ENCODE results near the gene TRAF3. TPM values are rescaled to one million over a fixed set of nuclear protein-coding genes. Genes with fewer than 3 reads are reported as not detected.
A peak's percentile ranks its signal among the peaks of the same experiment; 100 is the strongest.

Gene TRAF3
- total RNA-seq, 1 experiment from 2014 or later: 37.6 TPM

- H3K27me3 ChIP-seq (ENCODE audit: control insufficient read depth, insufficient read depth, low read length): no peaks in the 10 kb centered on the region
- TF ChIP-seq, protein P1, sequence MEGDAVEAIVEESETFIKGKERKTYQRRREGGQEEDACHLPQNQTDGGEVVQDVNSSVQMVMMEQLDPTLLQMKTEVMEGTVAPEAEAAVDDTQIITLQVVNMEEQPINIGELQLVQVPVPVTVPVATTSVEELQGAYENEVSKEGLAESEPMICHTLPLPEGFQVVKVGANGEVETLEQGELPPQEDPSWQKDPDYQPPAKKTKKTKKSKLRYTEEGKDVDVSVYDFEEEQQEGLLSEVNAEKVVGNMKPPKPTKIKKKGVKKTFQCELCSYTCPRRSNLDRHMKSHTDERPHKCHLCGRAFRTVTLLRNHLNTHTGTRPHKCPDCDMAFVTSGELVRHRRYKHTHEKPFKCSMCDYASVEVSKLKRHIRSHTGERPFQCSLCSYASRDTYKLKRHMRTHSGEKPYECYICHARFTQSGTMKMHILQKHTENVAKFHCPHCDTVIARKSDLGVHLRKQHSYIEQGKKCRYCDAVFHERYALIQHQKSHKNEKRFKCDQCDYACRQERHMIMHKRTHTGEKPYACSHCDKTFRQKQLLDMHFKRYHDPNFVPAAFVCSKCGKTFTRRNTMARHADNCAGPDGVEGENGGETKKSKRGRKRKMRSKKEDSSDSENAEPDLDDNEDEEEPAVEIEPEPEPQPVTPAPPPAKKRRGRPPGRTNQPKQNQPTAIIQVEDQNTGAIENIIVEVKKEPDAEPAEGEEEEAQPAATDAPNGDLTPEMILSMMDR (IDR thresholded peaks at IDR 0.05): no peak
- TF ChIP-seq SIN3A (IDR thresholded peaks at IDR 0.05; ENCODE audit: borderline replicate concordance, insufficient read depth, low read depth, low read length): no peak
- no peak for TF ChIP-seq POLR2AphosphoS5 (IDR thresholded peaks at IDR 0.05; ENCODE audit: low read depth, low read length)
- TF ChIP-seq TCF7L2 (IDR thresholded peaks at IDR 0.05; ENCODE audit: low read depth, low read length): no peak
- no peak for TF ChIP-seq REST (IDR thresholded peaks at IDR 0.05; ENCODE audit: insufficient read depth in 1 of 2, low read depth in 2 of 2, low read length in 1 of 2)
- no TSS peak for BruUV-seq (replicated peaks)
- H3K9me3 ChIP-seq (ENCODE audit: control insufficient read depth, insufficient read depth, low read depth, low read length): no peaks in the 10 kb centered on the region
- peaks cover 15% of the 10 kb centered on the region for H3K4me1 ChIP-seq (ENCODE audit: control insufficient read depth, insufficient read depth, low read length)
- peak; percentile 57 for ATAC-seq
- ChIA-PET CTCF (no interaction called here), POLR2A (no interaction called here)
- no peak for DNase-seq (ENCODE audit: low read depth, low spot score)
- H3K36me3 ChIP-seq (ENCODE audit: control insufficient read depth, insufficient read depth, low read length): no peaks in the 10 kb centered on the region
- no peak overlapping the region for H3K27ac ChIP-seq (ENCODE audit: low read length)
- intact Hi-C loops (cut with micrococcal nuclease; ENCODE audit: unreplicated experiment): no loop called here
- in situ Hi-C loops (cut with HindIII; ENCODE audit: low pct_unique_long_range_greater_than_20kb, low sequenced_read_pairs): no loop called here
- no peak overlapping the region for H3K4me3 ChIP-seq (ENCODE audit: low read depth in 2 of 2, low read length in 2 of 2)
Observed at GRCh38 chr14:102805371-102805891, 28.2 kb downstream of the TRAF3 start.

DNA sequence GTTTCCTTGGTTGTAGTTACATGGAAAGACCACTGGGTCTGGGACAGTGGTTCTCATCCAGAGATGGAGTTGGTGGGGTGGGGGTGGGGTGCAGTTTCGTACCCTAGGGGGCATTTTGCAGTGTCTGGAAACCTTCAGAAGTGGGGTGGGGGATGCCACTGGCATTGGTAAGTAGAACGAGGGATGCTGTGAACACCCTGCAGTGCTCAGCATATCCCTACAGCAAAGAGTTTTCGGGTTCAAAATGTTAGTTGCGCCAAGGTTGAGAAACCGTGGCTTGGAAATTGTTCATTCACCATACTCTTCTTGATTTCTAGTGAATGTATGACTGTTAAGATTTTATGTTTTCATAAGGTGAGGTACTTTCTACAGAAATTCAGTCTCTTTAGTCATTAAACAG lies 28.7 kb downstream of the TRAF3 start:
- no peak overlapping the region for H3K27ac ChIP-seq (ENCODE audit: low read length)
- no peaks in the 10 kb centered on the region for H3K9me3 ChIP-seq (ENCODE audit: control insufficient read depth, insufficient read depth, low read depth, low read length)
- intact Hi-C loops (cut with micrococcal nuclease; ENCODE audit: unreplicated experiment): no loop called here
- BruUV-seq (replicated peaks): no TSS peak
- no peaks in the 10 kb centered on the region for H3K27me3 ChIP-seq (ENCODE audit: control insufficient read depth, insufficient read depth, low read length)
- H3K4me1 ChIP-seq (ENCODE audit: control insufficient read depth, insufficient read depth, low read length): peaks cover 15% of the 10 kb centered on the region
- POLR2A ChIA-PET: no interaction called here
- TF ChIP-seq POLR2AphosphoS5 (IDR thresholded peaks at IDR 0.05; ENCODE audit: low read depth, low read length): no peak
- no peak for TF ChIP-seq SIN3A (IDR thresholded peaks at IDR 0.05; ENCODE audit: borderline replicate concordance, insufficient read depth, low read depth, low read length)
- TF ChIP-seq TCF7L2 (IDR thresholded peaks at IDR 0.05; ENCODE audit: low read depth, low read length): no peak
- no peak for TF ChIP-seq REST (IDR thresholded peaks at IDR 0.05; ENCODE audit: insufficient read depth in 1 of 2, low read depth in 2 of 2, low read length in 1 of 2)
- TF ChIP-seq, protein P1 (IDR thresholded peaks at IDR 0.05): no peak
- DNase-seq (ENCODE audit: low read depth, low spot score) (no peak), ATAC-seq (no peak)
- H3K4me3 ChIP-seq (ENCODE audit: low read depth in 2 of 2, low read length in 2 of 2): no peak overlapping the region
- in situ Hi-C loops (cut with HindIII; ENCODE audit: low pct_unique_long_range_greater_than_20kb, low sequenced_read_pairs): no loop called here
- CTCF ChIA-PET: no interaction called here
- H3K36me3 ChIP-seq (ENCODE audit: control insufficient read depth, insufficient read depth, low read length): no peaks in the 10 kb centered on the region

Data from Panc1 (cell line).